SK-N-SH treated with all-trans-retinoic acid at 6 μM for 48 hours (cell line): ENCODE data around the gene KRTAP10-4.

ENCODE experiments used
- ATAC-seq: fragments of 200-7000 bp; cut with Tn5 transposase; 3 replicates; pipeline ENCODE4 v1.9.1; 2020; ENCODE audit warnings: mild to moderate bottlenecking, moderate library complexity
- ARNTL ChIP-seq: fragments of 450-650 bp; formaldehyde crosslinking; IDR thresholded peaks from 2 replicates; pipeline ENCODE4 v1.5.0; 2020; ENCODE audit warnings: low read depth, mild to moderate bottlenecking, moderate library complexity, borderline replicate concordance
- BACH2 ChIP-seq: fragments of 250-450 bp; sonication (Bioruptor Pico); IDR thresholded peaks from 2 replicates; pipeline ENCODE4 v1.9.0; 2021; ENCODE audit warnings: mild to moderate bottlenecking, borderline replicate concordance
- CREB5 ChIP-seq: fragments of 250-450 bp; sonication (Bioruptor Pico); IDR thresholded peaks from 2 replicates; pipeline ENCODE4 v1.5.1; 2020; ENCODE audit warnings: low read depth, mild to moderate bottlenecking, moderate library complexity
- CSDC2 ChIP-seq: fragments of 250-450 bp; sonication (Bioruptor Pico); IDR thresholded peaks from 2 replicates; pipeline ENCODE4 v1.5.0; 2020; ENCODE audit warnings: mild to moderate bottlenecking, moderate library complexity
- CSRNP3 ChIP-seq: fragments of 250-450 bp; sonication (Bioruptor Pico); IDR thresholded peaks from 2 replicates; pipeline ENCODE4 v1.5.1; 2021; ENCODE audit warnings: mild to moderate bottlenecking, moderate library complexity
- ESRRG ChIP-seq: fragments of 250-450 bp; sonication (Bioruptor Pico); IDR thresholded peaks from 2 replicates; pipeline ENCODE4 v1.6.1; 2021; ENCODE audit warnings: mild to moderate bottlenecking
- GLIS3 ChIP-seq: fragments of 250-450 bp; sonication (Bioruptor Pico); IDR thresholded peaks from 2 replicates; pipeline ENCODE4 v1.5.0; 2020; ENCODE audit warnings: mild to moderate bottlenecking, moderate library complexity
- ISL1 ChIP-seq: fragments of 250-450 bp; sonication (Bioruptor Pico); IDR thresholded peaks from 2 replicates; pipeline ENCODE4 v2.1.2; 2022; ENCODE audit warnings: mild to moderate bottlenecking, moderate library complexity
- OSR1 ChIP-seq: fragments of 250-450 bp; sonication (Bioruptor Pico); IDR thresholded peaks from 2 replicates; pipeline ENCODE4 v1.8.0; 2022; ENCODE audit warnings: moderate library complexity, mild to moderate bottlenecking, inconsistent platforms
- PATZ1 ChIP-seq: fragments of 250-450 bp; sonication (Bioruptor Pico); IDR thresholded peaks from 2 replicates; pipeline ENCODE4 v1.8.0; 2020; ENCODE audit warnings: mild to moderate bottlenecking, moderate library complexity, borderline replicate concordance
- POU6F1 ChIP-seq: fragments of 250-450 bp; sonication (Bioruptor Pico); IDR thresholded peaks from 2 replicates; pipeline ENCODE4 v1.8.0; 2021; ENCODE audit warnings: low read depth, mild to moderate bottlenecking, moderate library complexity, borderline replicate concordance
- PPARA ChIP-seq: fragments of 250-450 bp; sonication (Bioruptor Pico); IDR thresholded peaks from 2 replicates; pipeline ENCODE4 v1.5.0; 2020; ENCODE audit warnings: mild to moderate bottlenecking, borderline replicate concordance
- RARB ChIP-seq: fragments of 250-450 bp; sonication (Bioruptor Pico); IDR thresholded peaks from 2 replicates; pipeline ENCODE4 v1.8.0; 2021; ENCODE audit warnings: mild to moderate bottlenecking, moderate library complexity
- SNAI2 ChIP-seq: fragments of 250-450 bp; sonication (Bioruptor Pico); IDR thresholded peaks from 2 replicates; pipeline ENCODE4 v1.5.0; 2020; ENCODE audit warnings: mild to moderate bottlenecking, moderate library complexity
- TCF4 ChIP-seq: fragments of 250-450 bp; sonication (Bioruptor Pico); IDR thresholded peaks from 2 replicates; pipeline ENCODE4 v1.8.0; 2021; ENCODE audit warnings: mild to moderate bottlenecking, moderate library complexity, borderline replicate concordance
- TOX ChIP-seq: fragments of 250-450 bp; sonication (Bioruptor Pico); IDR thresholded peaks from 2 replicates; pipeline ENCODE4 v1.8.0; 2021; ENCODE audit warnings: mild to moderate bottlenecking, moderate library complexity, borderline replicate concordance
- TSHZ2 ChIP-seq: fragments of 250-450 bp; sonication (Bioruptor Pico); IDR thresholded peaks from 2 replicates; pipeline ENCODE4 v1.5.0; 2020; ENCODE audit warnings: mild to moderate bottlenecking, moderate library complexity
- ZC3H10 ChIP-seq: fragments of 250-450 bp; sonication (Bioruptor Pico); IDR thresholded peaks from 2 replicates; pipeline ENCODE4 v1.5.1; 2021; ENCODE audit warnings: mild to moderate bottlenecking, moderate library complexity
- ZFP3 ChIP-seq: fragments of 250-450 bp; sonication (Bioruptor Pico); IDR thresholded peaks from 2 replicates; pipeline ENCODE4 v1.5.0; 2020; ENCODE audit warnings: mild to moderate bottlenecking, moderate library complexity
- ZFP30 ChIP-seq: fragments of 450-650 bp; formaldehyde crosslinking; IDR thresholded peaks from 2 replicates; pipeline ENCODE4 v1.5.0; 2022; ENCODE audit warnings: mild to moderate bottlenecking, moderate library complexity
- ZNF565 ChIP-seq: fragments of 450-650 bp; formaldehyde crosslinking; conservative IDR thresholded peaks from 2 replicates; pipeline ENCODE4 v1.5.0; 2020; ENCODE audit warnings: low read depth, mild to moderate bottlenecking, moderate library complexity
- ZNF70 ChIP-seq: fragments of 450-650 bp; formaldehyde crosslinking; IDR thresholded peaks from 2 replicates; pipeline ENCODE4 v1.5.0; 2020; ENCODE audit warnings: mild to moderate bottlenecking, moderate library complexity
- ZNF8 ChIP-seq: fragments of 450-650 bp; formaldehyde crosslinking; IDR thresholded peaks from 2 replicates; pipeline ENCODE4 v1.5.0; 2020; ENCODE audit warnings: mild to moderate bottlenecking, moderate library complexity

KRTAP10-4 gene

GRCh38 chr21:44539991-44540666 lies 33.4 kb upstream of the KRTAP10-4 start, which contains the start of gene KRTAP10-1 (continued):
- no peak for TF ChIP-seq ZFP3

- no peak for ATAC-seq
- TF ChIP-seq CREB5 (CRISPR knock-in tag) = no peak
- TF ChIP-seq CSDC2 (CRISPR knock-in tag) = no peak
- TF ChIP-seq TCF4 = no peak
- TF ChIP-seq ZFP30 (CRISPR knock-in tag) = no peak
- no peak for TF ChIP-seq POU6F1 (CRISPR knock-in tag)
- no peak for TF ChIP-seq GLIS3 (CRISPR knock-in tag)
- TF ChIP-seq ZFP3 = no peak
- no peak for TF ChIP-seq ISL1 (CRISPR knock-in tag)
- no peak for TF ChIP-seq SNAI2 (CRISPR knock-in tag)
- no peak for TF ChIP-seq BACH2 (CRISPR knock-in tag)
Measured at GRCh38 chr21:44540741-44541288, 32.7 kb upstream of the KRTAP10-4 start.

GRCh38 chr21:44542716-44543115 lies 30.8 kb upstream of the KRTAP10-4 start:
- TF ChIP-seq CREB5 (CRISPR knock-in tag) (no peak), TCF4 (no peak), PPARA (CRISPR knock-in tag) (no peak), TOX (CRISPR knock-in tag) (no peak), POU6F1 (CRISPR knock-in tag) (no peak), ZNF565 (no peak), ISL1 (CRISPR knock-in tag) (no peak)
- ATAC-seq = no peak

- ATAC-seq = no peak
- TF ChIP-seq GLIS3 (CRISPR knock-in tag) (no peak), OSR1 (no peak), ZNF8 (CRISPR knock-in tag) (no peak), ESRRG (CRISPR knock-in tag) (no peak), CSDC2 (CRISPR knock-in tag) (no peak), ZFP3 (no peak), PPARA (CRISPR knock-in tag) (no peak), CSRNP3 (no peak), TSHZ2 (CRISPR knock-in tag) (no peak), SNAI2 (CRISPR knock-in tag) (no peak), ISL1 (CRISPR knock-in tag) (no peak), PATZ1 (CRISPR knock-in tag) (no peak), ZFP30 (CRISPR knock-in tag) (no peak), ZC3H10 (CRISPR knock-in tag) (no peak), BACH2 (CRISPR knock-in tag) (no peak), ARNTL (no peak), TCF4 (no peak), RARB (CRISPR knock-in tag) (no peak), TOX (CRISPR knock-in tag) (no peak), ZNF70 (CRISPR knock-in tag) (no peak)
Measured at GRCh38 chr21:44544566-44544965, 29.0 kb upstream of the KRTAP10-4 start.
